ENCODE data around the gene NBAS.
A peak's percentile ranks its signal among the peaks of the same experiment; 100 is the strongest.
"Not testable (repeated sequence)": the region's sequence is repeated elsewhere in the genome, so short reads cannot be mapped to it uniquely, and the experiment has no call there.

Gene NBAS

DNA sequence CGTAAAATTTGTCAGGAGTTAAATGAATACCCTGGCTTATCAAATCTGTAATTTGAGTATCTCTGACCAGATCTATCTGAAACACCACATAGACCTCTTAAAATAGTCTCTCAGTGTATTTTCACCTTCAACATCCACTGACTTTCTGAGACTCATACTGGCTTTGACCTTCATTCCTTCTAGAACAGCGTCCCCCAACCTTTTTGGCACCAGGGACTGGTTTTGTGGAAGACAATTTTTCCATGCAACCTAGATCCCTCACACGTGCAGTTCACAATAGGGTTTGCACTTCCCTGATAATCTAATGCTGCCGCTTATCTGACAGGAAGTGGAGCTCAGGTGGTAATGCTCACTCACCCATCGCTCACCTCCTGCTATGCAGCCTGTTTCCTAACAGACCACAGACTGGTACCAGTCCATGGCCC lies 3.2 kb downstream of the NBAS start:
- no peak for DNase-seq

DNA sequence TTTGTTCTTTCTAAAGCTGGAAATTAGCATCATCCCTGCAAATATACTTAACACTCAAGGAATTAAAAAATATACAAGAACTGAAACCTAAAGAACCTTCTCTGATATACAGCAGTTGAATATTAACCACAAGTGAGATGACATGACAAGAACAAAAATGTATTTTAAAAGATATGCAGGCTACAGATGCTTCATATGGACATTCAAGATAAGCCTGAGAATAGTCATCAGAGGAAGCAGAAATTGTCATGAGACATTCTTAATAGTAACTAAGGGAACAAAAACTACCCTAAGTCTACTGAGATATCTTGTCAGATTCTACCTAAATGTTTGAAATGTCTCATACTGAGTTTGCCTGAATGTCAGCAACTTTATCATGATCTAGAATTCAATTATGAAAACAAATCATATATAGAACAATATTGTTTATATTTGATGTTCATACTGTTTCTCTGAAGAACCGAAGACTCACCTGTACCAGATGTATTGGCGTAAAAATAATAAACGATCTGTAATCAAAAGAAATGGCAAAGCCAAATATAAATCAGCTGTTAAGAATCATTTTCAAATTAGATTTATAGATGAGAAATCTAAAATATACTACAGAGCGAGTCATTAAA lies 4.7 kb downstream of the NBAS start:
- no peak for DNase-seq

GRCh38 chr2:15555760-15556193 lies 5.4 kb downstream of the NBAS start:
- DNase-seq, result no peak

DNA sequence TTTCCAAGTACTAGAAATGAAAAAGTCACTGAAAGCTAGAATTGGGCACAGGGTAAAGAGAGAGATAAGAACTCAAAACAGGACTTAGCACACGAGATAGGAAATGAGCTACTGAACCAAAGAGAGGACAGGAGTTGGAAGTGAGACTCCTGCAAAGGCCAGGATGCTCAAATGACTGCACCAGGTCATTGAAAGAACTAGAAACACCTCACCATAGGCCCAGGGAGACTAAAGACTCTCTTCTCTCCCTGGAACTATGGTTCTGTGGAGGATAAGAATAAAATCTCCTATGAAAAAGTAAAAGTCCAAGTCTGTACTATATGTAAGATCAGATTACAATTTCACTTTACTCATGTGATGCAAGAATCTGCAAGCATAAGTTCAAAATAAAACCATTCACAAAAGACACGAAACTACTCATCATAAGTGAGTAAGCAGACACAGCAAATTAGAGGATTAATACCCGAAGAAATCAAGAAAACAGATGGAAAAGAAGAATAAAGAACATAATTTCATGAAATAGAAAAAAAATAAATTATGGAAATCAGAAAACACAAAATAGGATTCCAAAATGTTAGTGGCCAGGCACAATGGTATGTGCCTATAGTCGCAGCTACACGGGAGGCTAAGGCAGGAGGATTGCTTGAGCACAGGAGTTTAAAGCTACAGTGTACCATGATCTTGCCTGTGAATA lies 6.5 kb downstream of the NBAS start:
- DNase-seq, result no peak

GRCh38 chr2:15553951-15554350 lies 7.2 kb downstream of the NBAS start:
- no peak for DNase-seq

- no peak for DNase-seq
Observed at GRCh38 chr2:15553519-15553918, 7.6 kb downstream of the NBAS start.

DNA sequence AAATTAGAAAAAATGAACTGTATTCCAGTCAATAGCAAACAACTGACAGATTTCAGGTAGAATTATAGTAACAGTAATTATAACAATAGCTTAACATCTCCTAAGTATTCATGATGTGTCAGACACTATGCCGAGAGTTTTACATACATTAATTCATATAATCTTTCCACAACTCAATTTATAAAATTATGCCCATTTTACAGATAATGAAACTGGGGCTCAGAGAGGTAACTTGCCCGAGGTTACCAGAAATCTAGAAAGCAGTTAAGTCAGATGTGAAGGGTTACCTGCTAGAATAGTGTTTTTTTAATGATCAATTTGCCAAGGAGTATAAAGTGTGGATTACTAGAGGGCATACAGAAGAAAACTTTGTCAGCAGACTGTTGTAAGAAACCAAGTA lies 12.2 kb downstream of the NBAS start:
- no peak for DNase-seq

DNA sequence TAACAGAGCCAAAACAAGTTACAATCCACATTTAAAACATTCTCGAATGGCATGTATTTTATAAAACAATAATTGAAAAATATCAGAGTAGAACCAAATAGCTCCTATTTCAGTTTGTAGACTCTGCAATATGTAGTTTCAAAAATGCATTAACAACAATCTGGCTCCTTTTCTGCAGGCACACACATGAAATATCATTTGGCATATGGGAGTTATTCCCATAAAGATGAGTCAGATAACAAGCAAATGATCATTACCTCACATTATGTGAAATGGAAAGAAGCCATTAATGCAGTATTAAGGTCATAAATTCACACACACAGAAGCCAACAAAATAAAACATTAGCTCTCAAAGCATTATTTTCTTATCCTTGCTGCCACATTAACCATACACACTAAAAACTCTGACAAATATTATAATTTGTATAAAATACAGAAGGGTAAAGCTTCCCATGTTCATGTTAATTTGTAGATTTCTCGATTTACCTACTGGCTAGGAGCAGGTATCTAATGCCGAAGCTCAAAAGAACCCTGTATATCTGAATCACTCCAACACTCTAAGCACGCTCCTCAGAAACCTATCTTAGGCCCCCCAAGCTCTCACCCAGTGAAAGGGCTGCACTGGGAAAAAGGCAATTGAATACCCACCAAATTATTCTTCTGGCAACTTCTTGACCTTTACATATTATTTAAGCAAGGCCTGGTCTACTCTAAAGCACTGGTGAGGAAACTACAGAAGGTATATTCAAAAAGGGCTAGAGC lies 13.8 kb downstream of the NBAS start:
- DNase-seq, result no peak

DNA sequence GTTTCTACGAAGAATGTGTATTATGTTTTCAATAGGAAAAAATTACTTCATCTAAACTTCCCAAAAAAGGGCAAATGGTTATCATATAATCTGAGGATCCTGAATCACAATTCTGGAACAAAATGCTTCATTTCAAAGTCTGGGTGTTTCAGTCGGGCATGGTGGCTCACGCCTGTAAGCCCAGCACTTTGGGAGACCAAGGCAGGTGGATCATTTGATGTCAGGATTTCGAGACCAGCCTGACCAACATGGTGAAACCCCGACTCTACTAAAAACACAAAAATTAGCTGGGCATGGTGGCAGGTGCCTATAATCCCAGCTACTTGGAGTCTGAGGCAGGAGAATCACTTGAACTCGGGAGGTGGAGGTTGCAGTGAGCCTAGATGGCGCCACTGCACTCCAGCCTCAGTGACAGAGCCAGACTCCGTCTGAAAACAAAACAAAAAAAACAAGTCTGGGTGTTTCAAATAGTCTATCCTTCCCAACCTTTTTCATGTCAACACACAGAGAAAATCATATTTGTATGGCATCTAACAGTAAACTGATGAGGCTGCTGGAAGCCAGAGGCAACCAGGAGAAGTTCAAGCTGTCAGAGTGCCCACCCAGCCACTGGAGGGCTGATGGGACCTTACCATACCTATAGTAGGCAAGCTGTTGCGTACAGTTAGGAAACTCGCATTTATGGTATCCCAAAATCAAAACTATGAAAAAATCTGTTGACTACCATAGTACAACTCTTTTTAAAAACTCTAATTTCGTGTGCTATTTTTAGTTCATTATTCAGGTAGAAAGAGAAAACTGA lies 14.6 kb downstream of the NBAS start:
- no peak for DNase-seq

GRCh38 chr2:15544227-15544626 lies 16.9 kb downstream of the NBAS start:
- DNase-seq, result no peak

GRCh38 chr2:15543541-15543940 lies 17.6 kb downstream of the NBAS start:
- no peak for DNase-seq

DNA sequence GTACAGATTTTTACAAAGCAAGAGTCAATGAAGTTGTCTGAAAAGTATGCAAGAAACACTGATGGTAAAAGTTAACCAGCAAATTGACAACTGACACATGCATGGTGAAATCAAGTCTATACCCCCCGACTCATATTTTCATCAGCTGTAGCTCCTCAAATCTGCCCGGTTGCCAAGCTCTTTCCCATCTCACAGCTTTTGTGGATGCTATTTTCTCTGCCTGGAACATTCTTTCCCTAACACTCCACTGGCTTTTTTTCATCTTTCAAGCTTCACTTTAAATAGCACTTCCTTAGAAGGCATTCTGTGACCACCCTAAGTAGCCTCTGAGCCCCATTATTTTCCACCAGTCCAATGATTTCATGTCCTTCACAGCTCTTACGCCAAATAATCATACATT lies 18.1 kb downstream of the NBAS start:
- no peak for DNase-seq

DNA sequence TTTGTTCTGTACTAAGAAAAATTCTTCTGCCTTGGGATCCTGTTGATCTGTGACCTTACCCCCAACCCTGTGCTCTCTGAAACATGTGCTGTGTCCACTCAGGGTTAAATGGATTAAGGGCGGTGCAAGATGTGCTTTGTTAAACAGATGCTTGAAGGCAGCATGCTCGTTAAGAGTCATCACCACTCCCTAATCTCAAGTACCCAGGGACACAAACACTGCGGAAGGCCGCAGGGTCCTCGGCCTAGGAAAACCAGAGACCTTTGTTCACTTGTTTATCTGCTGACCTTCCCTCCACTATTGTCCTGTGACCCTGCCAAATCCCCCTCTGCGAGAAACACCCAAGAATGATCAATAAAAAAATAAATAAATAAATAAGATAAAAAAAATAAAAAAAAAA lies 18.9 kb downstream of the NBAS start:
- DNase-seq, result not testable (repeated sequence)

DNA sequence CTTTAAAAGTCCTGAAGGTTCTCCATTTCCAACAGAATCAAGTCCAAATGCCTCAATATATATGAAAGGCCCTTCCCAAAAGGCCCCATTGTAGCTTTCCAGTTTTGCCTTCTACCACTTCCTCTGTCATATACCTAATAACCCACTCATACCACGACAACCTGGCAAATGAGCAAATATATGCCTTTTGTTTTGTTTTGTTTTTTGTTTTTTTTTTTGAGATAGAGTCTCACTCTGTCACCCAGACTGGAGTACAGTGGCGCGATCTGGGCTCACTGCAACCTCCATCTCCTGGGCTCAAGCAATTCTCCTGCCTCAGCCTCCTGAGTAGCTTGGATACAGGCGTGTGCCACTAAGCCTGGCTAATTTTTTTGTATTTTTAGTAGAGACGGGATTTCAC lies 20.6 kb downstream of the NBAS start:
- not testable (repeated sequence) for DNase-seq

DNA sequence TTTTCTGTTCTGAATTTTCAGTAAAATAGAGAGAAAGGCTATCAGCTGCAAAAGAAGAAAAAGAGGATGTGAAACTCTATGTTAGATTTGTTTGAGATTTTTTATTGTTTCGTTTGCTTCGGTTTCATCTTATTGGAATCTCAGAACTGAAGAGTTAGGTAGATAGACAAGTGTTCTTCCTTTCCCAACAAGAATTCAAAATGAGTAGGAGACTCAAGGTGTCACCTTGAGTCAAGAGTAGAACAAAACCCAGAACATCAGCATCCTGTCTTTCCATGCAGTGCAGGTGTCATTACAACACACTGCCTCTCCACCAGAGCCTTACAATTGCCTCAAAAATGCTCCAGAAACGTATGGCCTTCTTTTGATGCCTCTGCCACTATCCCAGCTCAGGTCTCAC lies 21.1 kb downstream of the NBAS start:
- DNase-seq, result no peak

GRCh38 chr2:15538792-15539191 lies 22.3 kb downstream of the NBAS start:
- DNase-seq, result no peak

DNA sequence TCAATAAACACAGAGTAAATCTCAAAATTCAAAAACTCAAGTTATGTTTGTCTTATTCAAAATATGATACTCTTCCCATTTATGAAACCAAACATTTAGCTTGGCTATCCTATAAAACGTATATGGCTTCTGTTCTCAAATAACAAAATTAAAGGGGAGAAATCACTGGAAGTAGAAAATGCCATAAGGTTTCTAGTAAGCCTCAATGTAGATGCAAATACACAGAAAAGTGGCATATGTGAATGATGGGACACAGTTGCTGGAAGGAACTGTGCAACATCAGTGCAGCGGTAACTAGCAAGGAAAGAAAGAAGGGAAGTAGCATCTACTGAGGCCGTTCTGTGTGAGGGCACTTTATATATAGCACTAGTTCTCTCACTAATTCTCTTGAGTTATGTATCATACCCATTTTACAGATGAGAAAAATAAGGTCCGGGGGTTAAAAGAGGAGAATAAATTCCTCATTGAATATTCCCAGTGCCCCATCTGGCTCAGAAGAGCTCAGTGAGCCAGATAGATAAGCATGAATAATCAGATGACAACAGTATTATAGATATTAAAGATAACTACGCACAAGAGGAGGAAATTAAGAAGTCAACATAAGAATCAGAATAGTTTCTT lies 27.2 kb downstream of the NBAS start:
- DNase-seq, result no peak

DNA sequence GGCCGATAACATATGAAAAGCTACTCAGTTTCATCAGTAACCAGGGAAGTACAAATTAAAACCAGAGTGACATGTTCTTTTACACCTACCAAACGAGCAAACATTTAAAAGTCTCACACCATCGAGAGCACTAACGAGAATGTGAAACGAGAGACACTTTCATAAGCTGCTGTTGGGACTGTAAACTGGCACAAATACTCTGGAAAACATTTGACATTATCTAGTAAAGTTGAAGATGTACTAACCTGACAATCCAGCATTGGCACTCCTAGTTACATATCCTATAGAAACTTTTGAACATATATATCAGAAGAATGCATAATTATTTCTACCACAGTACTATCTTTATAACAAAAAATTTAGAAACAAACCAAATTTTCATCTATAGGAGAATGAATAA lies 28.1 kb downstream of the NBAS start:
- DNase-seq, result no peak

DNA sequence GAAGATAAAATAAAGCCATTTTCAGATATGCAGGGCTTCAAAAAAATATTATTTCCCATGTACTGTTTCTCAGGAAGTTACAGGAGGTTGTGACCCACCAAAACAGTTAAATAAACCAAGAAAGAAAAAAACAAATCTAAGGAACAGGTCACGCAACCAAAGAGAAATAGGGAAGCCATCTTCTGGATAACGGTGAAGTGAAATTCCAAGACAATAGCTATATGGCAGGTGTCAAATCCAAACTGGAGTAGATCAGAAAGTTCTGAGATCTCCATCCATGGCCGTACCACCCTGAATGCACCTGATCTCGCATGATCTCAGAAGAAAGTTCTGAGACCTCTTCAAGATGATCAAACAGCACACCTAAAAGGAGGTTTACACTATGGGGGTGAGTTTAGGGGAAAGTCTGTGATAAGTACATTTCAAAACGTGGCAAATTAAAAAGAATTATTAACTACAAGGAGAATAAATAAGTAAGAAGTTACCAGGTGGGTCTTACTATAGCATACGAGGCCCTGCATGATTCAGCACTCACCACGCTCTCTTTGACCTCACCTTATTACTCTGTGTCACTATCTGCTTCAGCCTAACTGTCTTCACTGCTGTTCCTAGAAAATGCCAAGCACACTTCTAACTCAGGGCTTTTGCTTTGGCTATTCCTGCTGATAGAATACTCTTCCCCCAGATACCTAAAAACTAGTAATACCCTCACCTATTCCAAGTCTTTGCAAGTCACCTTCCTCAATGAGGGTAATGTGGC lies 29.9 kb downstream of the NBAS start:
- no peak for DNase-seq

DNA sequence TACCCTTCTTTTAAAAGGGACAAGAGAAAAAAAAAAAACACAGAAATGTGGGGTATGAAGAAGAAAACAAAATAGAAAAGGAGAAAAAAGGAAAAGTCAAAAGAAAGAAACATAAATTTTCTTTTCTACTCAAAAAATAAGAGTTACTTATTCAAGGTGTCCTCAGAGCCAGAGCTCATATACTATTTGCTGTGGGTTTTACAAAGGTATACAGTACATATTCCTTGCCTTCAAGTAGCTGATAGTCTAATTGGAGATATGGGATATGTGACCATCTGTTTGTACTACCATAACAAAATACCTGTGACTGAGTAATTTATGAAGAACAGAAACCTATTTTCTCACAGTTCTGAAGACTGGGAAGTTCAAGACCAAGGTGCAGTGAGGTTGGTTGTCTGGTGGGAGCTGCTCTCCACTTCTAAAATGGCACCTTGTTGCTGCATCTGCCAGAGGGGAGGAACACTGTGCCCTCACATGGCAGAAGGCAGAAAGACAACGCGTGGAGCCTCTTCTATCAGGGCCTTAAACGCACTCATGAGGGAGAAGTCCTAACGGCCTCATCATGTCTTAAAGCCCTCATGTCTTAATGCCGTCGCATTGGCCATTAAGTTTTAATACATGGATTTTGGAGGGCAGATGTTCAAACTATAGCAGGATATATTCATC lies 33.9 kb downstream of the NBAS start:
- DNase-seq, result no peak

DNA sequence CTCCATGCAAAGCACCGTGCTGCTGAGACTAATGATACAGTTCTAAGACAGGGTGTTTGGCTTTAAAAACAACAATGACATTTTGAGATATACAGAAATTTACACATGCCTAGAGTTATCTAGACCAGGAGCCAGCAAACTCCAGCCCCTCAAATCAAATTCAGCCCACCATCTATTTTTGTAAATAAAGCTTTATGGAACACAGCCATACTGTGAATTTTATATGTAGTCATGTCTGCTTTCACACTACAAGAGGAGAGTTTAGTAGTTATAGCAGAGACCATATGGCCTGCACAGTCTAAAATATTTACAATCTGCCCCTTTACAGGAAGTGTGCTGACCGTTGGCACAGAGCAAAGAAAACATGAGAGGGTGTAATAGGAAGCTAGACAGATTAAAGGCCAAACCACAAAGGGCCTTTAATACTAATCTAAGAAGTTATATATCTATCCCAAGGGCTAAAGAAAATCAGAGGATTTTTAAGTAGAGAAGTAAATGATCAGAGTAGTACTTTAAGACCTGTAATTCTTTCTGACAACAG lies 39.4 kb downstream of the NBAS start:
- peak; percentile 4 for DNase-seq

All from DMS 273 treated with DMSO at 0.1 percent for 48 hours (cell line).